K562 (cell line): ENCODE results near the gene DIS3L2.

Experiments
- CBX5 ChIP-seq: IDR thresholded peaks from 2 replicates; pipeline ENCODE4 v1.6.1; 2014; ENCODE audit warnings: low read depth, borderline replicate concordance
- CTCF ChIP-seq, 3 experiments: IDR thresholded peaks in 2 of 3; conservative IDR thresholded peaks in 1 of 3; 2 replicates each; pipeline ENCODE4 v1.5.1; 2011 to 2012; ENCODE audit warnings: low read length in 3 of 3, mild to moderate bottlenecking in 3 of 3, control low read depth in 2 of 3, improper control_type of control experiment in 1 of 3, inconsistent platforms in 1 of 3, low read depth in 1 of 3, mixed read lengths in 1 of 3, moderate library complexity in 1 of 3; ENCODE audit not compliant: insufficient read depth in 2 of 3
- EZH2 ChIP-seq: IDR thresholded peaks from 2 replicates; pipeline ENCODE4 v1.6.1; 2012; ENCODE audit warnings: low read depth, mild to moderate bottlenecking, inconsistent platforms, low read length, borderline replicate concordance
- GATA2 ChIP-seq: sonication (generic); formaldehyde crosslinking; IDR thresholded peaks from 2 replicates; pipeline ENCODE4 v1.4.0; 2020; ENCODE audit warnings: mild to moderate bottlenecking, missing genetic modification reagents
- NCOA2 ChIP-seq, 2 experiments: fragments of 450-650 bp; IDR thresholded peaks; 2 replicates each; pipeline ENCODE4 v1.6.1; 2018; ENCODE audit warnings: mild to moderate bottlenecking in 2 of 2, moderate library complexity in 1 of 2; ENCODE audit not compliant: partially characterized antibody in 2 of 2
- POLR2AphosphoS5 ChIP-seq: IDR thresholded peaks from 2 replicates; pipeline ENCODE4 v1.6.1; 2011; ENCODE audit warnings: mild to moderate bottlenecking, low read depth, low read length, moderate library complexity; ENCODE audit not compliant: control insufficient read depth, insufficient read depth

- no peak for TF ChIP-seq GATA2 (CRISPR knock-in tag)
- no peak for TF ChIP-seq EZH2
- TF ChIP-seq NCOA2 (IDR thresholded peaks at IDR 0.05; ENCODE audit: partially characterized antibody in 2 of 2): no peak
- TF ChIP-seq POLR2AphosphoS5: no peak
- TF ChIP-seq CBX5: no peak
- TF ChIP-seq CTCF (IDR thresholded peaks at IDR 0.05 in 2 of 3, conservative IDR thresholded peaks at IDR 0.05 in 1 of 3; ENCODE audit: insufficient read depth in 2 of 3, low read depth in 1 of 3, low read length in 3 of 3): no peak
Measured at GRCh38 chr2:231960810-231961348, 634 bp upstream of the DIS3L2 start.
